ENCODE data around the gene PRDM1. TPM values are rescaled to one million over a fixed set of nuclear protein-coding genes. Genes with fewer than 3 reads are reported as not detected.

The PRDM1 gene
- total and polyA plus RNA-seq, 2 of the 13 experiments (the other 11 are each of a cell fraction or from before 2014, with no cell fraction given), result 0.13 TPM; not detected in 1

DNA sequence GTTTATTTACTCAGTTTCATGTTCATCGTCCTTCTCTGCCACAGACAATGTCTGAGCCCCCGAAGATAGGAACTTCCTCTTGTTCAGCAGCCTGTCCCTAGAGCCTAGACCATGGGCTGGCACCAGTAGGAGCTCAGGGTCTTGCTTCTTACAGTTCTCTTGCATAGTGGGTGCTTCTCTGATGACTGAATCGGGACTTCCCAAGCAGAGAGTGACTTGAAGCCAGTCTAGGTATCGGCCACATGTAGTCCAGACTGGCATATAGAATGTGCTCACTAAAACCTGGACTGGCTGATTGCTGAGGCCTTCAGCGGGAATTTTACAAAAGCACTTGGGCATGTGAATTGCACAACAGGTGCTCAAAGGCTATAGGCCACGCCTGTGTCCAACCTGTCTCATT is 52.0 kb downstream of the PRDM1 start:
- Histone ChIP-seq H4K20me1 (ENCODE audit: insufficient read depth, low read length) (no peaks in the 10 kb centered on the region), H3K9me3 (ENCODE audit: low read length) (no peaks in the 10 kb centered on the region), H3K4me1 (ENCODE audit: insufficient read depth, low read length) (peaks cover 21% of the 10 kb centered on the region), H3K4me2 (ENCODE audit: low read depth, low read length) (no peak overlapping the region), H3K79me2 (ENCODE audit: insufficient read depth, low read length) (no peaks in the 10 kb centered on the region), H2AFZ (ENCODE audit: low read length) (no peak overlapping the region), H3K9ac (ENCODE audit: insufficient read depth, low read depth, low read length) (no peak overlapping the region), H3K36me3 (replicated peaks in 1 of 2; ENCODE audit: control insufficient read depth in 1 of 2, insufficient read depth in 2 of 2, low read length in 2 of 2) (no peaks in the 10 kb centered on the region), H3K27me3 (ENCODE audit: control insufficient read depth in 1 of 2, insufficient read depth in 2 of 2, low read length in 2 of 2) (peaks cover 0 to 13% of the 10 kb centered on the region in 2 experiments; a peak in 2 of 5 replicates), H3K27ac (ENCODE audit: extremely low read length, insufficient read depth, low read length) (no peak overlapping the region), H3K4me3 (replicated peaks in 1 of 3; ENCODE audit: insufficient read depth in 1 of 3, low read depth in 2 of 3, low read length in 3 of 3) (no peak overlapping the region)
- intact Hi-C loops (cut with micrococcal nuclease; ENCODE audit: unreplicated experiment) (no loop called here), in situ Hi-C loops (cut with HindIII; ENCODE audit: extremely low pct_ligation_motif_present, low pct_unique_long_range_greater_than_20kb) (no loop called here)
- WGBS (ENCODE audit: low lambda C conversion rate), result 23% methylated on average over 6 of the region's 6 CpGs
- no peak for DNase-seq (ENCODE audit: low spot score)
- TF ChIP-seq MBNL3 (CRISPR knock-in tag; conservative IDR thresholded peaks at IDR 0.05) (no peak), HNRNPUL1 (IDR thresholded peaks at IDR 0.05; ENCODE audit: low read depth, low read length) (no peak), HNRNPL (IDR thresholded peaks at IDR 0.05; ENCODE audit: low read depth, low read length) (no peak), ONECUT2 (CRISPR knock-in tag; IDR thresholded peaks at IDR 0.05) (no peak), KLF9 (CRISPR knock-in tag; IDR thresholded peaks at IDR 0.05; ENCODE audit: low read depth) (no peak), THAP11 (CRISPR knock-in tag; IDR thresholded peaks at IDR 0.05) (no peak), ZZZ3 (CRISPR knock-in tag; IDR thresholded peaks at IDR 0.05; ENCODE audit: borderline replicate concordance) (no peak), CCAR2 (optimal IDR thresholded peaks at IDR 0.05; ENCODE audit: low read depth, low read length) (no peak), ZFP90 (CRISPR knock-in tag; IDR thresholded peaks at IDR 0.05; ENCODE audit: borderline replicate concordance) (no peak), ZMAT3 (CRISPR knock-in tag; conservative IDR thresholded peaks at IDR 0.05) (no peak), TARDBP (CRISPR knock-in tag; IDR thresholded peaks at IDR 0.05) (no peak), ATAD3A (CRISPR knock-in tag; IDR thresholded peaks at IDR 0.05) (no peak)
- TF ChIP-seq, protein P1, sequence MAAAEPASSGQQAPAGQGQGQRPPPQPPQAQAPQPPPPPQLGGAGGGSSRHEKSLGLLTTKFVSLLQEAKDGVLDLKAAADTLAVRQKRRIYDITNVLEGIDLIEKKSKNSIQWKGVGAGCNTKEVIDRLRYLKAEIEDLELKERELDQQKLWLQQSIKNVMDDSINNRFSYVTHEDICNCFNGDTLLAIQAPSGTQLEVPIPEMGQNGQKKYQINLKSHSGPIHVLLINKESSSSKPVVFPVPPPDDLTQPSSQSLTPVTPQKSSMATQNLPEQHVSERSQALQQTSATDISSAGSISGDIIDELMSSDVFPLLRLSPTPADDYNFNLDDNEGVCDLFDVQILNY (CRISPR knock-in tag; conservative IDR thresholded peaks at IDR 0.05), result no peak
- TF ChIP-seq, protein P2, sequence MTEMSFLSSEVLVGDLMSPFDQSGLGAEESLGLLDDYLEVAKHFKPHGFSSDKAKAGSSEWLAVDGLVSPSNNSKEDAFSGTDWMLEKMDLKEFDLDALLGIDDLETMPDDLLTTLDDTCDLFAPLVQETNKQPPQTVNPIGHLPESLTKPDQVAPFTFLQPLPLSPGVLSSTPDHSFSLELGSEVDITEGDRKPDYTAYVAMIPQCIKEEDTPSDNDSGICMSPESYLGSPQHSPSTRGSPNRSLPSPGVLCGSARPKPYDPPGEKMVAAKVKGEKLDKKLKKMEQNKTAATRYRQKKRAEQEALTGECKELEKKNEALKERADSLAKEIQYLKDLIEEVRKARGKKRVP (CRISPR knock-in tag; IDR thresholded peaks at IDR 0.05), result no peak
- TF ChIP-seq, protein P3, sequence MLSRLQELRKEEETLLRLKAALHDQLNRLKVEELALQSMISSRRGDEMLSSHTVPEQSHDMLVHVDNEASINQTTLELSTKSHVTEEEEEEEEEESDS (CRISPR knock-in tag; IDR thresholded peaks at IDR 0.05; ENCODE audit: borderline replicate concordance), result no peak
- TF ChIP-seq, protein P4, sequence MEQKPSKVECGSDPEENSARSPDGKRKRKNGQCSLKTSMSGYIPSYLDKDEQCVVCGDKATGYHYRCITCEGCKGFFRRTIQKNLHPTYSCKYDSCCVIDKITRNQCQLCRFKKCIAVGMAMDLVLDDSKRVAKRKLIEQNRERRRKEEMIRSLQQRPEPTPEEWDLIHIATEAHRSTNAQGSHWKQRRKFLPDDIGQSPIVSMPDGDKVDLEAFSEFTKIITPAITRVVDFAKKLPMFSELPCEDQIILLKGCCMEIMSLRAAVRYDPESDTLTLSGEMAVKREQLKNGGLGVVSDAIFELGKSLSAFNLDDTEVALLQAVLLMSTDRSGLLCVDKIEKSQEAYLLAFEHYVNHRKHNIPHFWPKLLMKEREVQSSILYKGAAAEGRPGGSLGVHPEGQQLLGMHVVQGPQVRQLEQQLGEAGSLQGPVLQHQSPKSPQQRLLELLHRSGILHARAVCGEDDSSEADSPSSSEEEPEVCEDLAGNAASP (CRISPR knock-in tag; IDR thresholded peaks at IDR 0.05; ENCODE audit: borderline replicate concordance), result no peak
- BruUV-seq (replicated peaks), result no TSS peak
- CTCF ChIA-PET (ENCODE audit: low intra/inter-chr PET ratio, low total read pairs), result no interaction called here
- FAIRE-seq, result no peak
- POLR2A ChIA-PET, result no interaction called here
- ATAC-seq, result no peak
